ENCODE measurements around the gene SLC51A. TPM values are rescaled to one million over a fixed set of nuclear protein-coding genes. Genes with fewer than 3 reads are reported as not detected.
A peak's percentile ranks its signal among the peaks of the same experiment; 100 is the strongest.
"Not testable (repeated sequence)": the region's sequence is repeated elsewhere in the genome, so short reads cannot be mapped to it uniquely, and the experiment has no call there.

SLC51A gene
- 1 to 10 TPM in 3 of 6 donors, under 1 TPM in 3; 0.89 to 3.2 (median 1.1) TPM for total RNA-seq

- WGBS, 2 donors: 44 to 65% methylated on average over 7 to 15 of the region's 15 CpGs
- Histone ChIP-seq H3K27me3 (no peaks in the 10 kb centered on the region), H3K4me3 (peak within 1 kb of the TSS in 2 of 4 donors; percentile 12 to 25), H3K27ac (no peak within 1 kb of the TSS), H3K4me1 (peaks cover 10 to 20% (median 14%) of the 10 kb centered on the region in 4 donors), H3K36me3 (no peaks in the 10 kb centered on the region), H3K9me3 (no peaks in the 10 kb centered on the region)
- TF ChIP-seq CTCF (IDR thresholded peaks at IDR 0.05) (no peak), EP300 (IDR thresholded peaks at IDR 0.05) (no peak), POLR2A (IDR thresholded peaks at IDR 0.05) (no peak), POLR2AphosphoS5 (IDR thresholded peaks at IDR 0.05) (no peak)
- no peak for DNase-seq
- no peak for ATAC-seq (ENCODE audit: low FRiP score in 2 of 2)
Measured at GRCh38 chr3:196216089-196216564, at the start of gene SLC51A. Gene SLC51A, plus strand, starts transcription at chr3:196216534. Its CDS starts 179 bp downstream, at chr3:196216713.

- TF ChIP-seq CTCF (IDR thresholded peaks at IDR 0.05): no peak
- TF ChIP-seq EP300 (IDR thresholded peaks at IDR 0.05): no peak
- no peak for TF ChIP-seq POLR2A (IDR thresholded peaks at IDR 0.05)
- no peak for TF ChIP-seq POLR2AphosphoS5 (IDR thresholded peaks at IDR 0.05)
Measured at GRCh38 chr3:196166741-196167140, 49.6 kb upstream of the SLC51A start.

GRCh38 chr3:196168808-196169391 is 47.4 kb upstream of the SLC51A start:
- H3K9me3 ChIP-seq: no peaks in the 10 kb centered on the region
- H3K27ac ChIP-seq: peak overlapping the region in 1 of 4 donors; percentile 58
- ATAC-seq (ENCODE audit: low FRiP score in 2 of 2): no peak
- H3K27me3 ChIP-seq: no peaks in the 10 kb centered on the region
- no peak for DNase-seq
- H3K4me1 ChIP-seq: peaks cover 0 to 3% (median 0%) of the 10 kb centered on the region in 4 donors
- TF ChIP-seq POLR2A (IDR thresholded peaks at IDR 0.05): no peak
- TF ChIP-seq POLR2AphosphoS5 (IDR thresholded peaks at IDR 0.05): no peak
- TF ChIP-seq EP300 (IDR thresholded peaks at IDR 0.05): no peak
- no peak overlapping the region for H3K4me3 ChIP-seq
- no peaks in the 10 kb centered on the region for H3K36me3 ChIP-seq
- WGBS, 2 donors: 65 to 68% methylated on average over 6 of the region's 6 CpGs

More at GRCh38 chr3:196166741-196167140, 49.6 kb upstream of the SLC51A start:
- no peaks in the 10 kb centered on the region for H3K9me3 ChIP-seq
- WGBS, 2 donors: 91 to 99% methylated on average over 7 of the region's 7 CpGs
- peaks cover 0 to 6% (median 0%) of the 10 kb centered on the region in 4 donors for H3K4me1 ChIP-seq
- ATAC-seq (ENCODE audit: low FRiP score in 2 of 2): no peak
- H3K4me3 ChIP-seq: no peak overlapping the region
- no peak overlapping the region for H3K27ac ChIP-seq
- H3K27me3 ChIP-seq: no peaks in the 10 kb centered on the region
- H3K36me3 ChIP-seq: no peaks in the 10 kb centered on the region
- no peak for DNase-seq

- Histone ChIP-seq H3K4me3 (no peak overlapping the region), H3K27ac (peak overlapping the region in 2 of 4 donors; percentile 57 to 58), H3K36me3 (no peaks in the 10 kb centered on the region), H3K4me1 (no peaks in the 10 kb centered on the region), H3K27me3 (no peaks in the 10 kb centered on the region), H3K9me3 (no peaks in the 10 kb centered on the region)
- ATAC-seq (ENCODE audit: low FRiP score in 2 of 2): peak; percentile 63 to 76
- TF ChIP-seq POLR2A (IDR thresholded peaks at IDR 0.05) (peak in 1 of 4 donors; percentile 68), POLR2AphosphoS5 (IDR thresholded peaks at IDR 0.05) (peak in 1 of 2 donors; percentile 53), EP300 (IDR thresholded peaks at IDR 0.05) (peak in 2 of 4 donors; percentile 38 to 91), CTCF (IDR thresholded peaks at IDR 0.05) (no peak)
- DNase-seq: peak in 1 of 2 donors; percentile 70
- WGBS, 2 donors: 84 to 100% methylated on average over 2 to 5 of the region's 5 CpGs
Measured at GRCh38 chr3:196169836-196170240, 46.5 kb upstream of the SLC51A start.

GRCh38 chr3:196170296-196170695 is 46.0 kb upstream of the SLC51A start:
- H3K4me3 ChIP-seq; H3K27me3 ChIP-seq; DNase-seq; H3K9me3 ChIP-seq; H3K36me3 ChIP-seq; ATAC-seq (ENCODE audit: low FRiP score in 2 of 2); H3K4me1 ChIP-seq: not testable (repeated sequence)
- WGBS, 2 donors: 93 to 95% methylated on average over 12 of the region's 12 CpGs
- peak overlapping the region in 3 of 4 donors; percentile 30 to 58 (median 57) for H3K27ac ChIP-seq

GRCh38 chr3:196174652-196175051 is 41.7 kb upstream of the SLC51A start:
- WGBS, 2 donors: 78 to 84% methylated on average over 3 of the region's 3 CpGs
- no peak for ATAC-seq (ENCODE audit: low FRiP score in 2 of 2)
- H3K36me3 ChIP-seq: no peaks in the 10 kb centered on the region
- no peak overlapping the region for H3K27ac ChIP-seq
- no peak for DNase-seq
- H3K4me1 ChIP-seq: no peaks in the 10 kb centered on the region
- H3K9me3 ChIP-seq: no peaks in the 10 kb centered on the region
- TF ChIP-seq CTCF (IDR thresholded peaks at IDR 0.05): no peak
- no peak for TF ChIP-seq POLR2AphosphoS5 (IDR thresholded peaks at IDR 0.05)
- TF ChIP-seq POLR2A (IDR thresholded peaks at IDR 0.05): no peak
- TF ChIP-seq EP300 (IDR thresholded peaks at IDR 0.05): no peak
- H3K4me3 ChIP-seq: no peak overlapping the region
- no peaks in the 10 kb centered on the region for H3K27me3 ChIP-seq
